Fibroblast of mammary gland (primary cell): ENCODE measurements around the gene LEFTY1.

Experiments
- DNase-seq: peaks from one replicate; pipeline ENCODE4 v3.0.0-alpha.2; 2010; ENCODE audit warnings: low read depth
- H3K4me3 ChIP-seq: 2 replicates; pipeline ENCODE4 v1.5.1; 2011; ENCODE audit warnings: low read depth, mild to moderate bottlenecking, low read length, moderate library complexity; ENCODE audit not compliant: control insufficient read depth
- CTCF ChIP-seq: conservative IDR thresholded peaks from 2 replicates; pipeline ENCODE4 v1.5.1; 2011; ENCODE audit warnings: low read depth, low read length, inconsistent platforms; ENCODE audit not compliant: control insufficient read depth, insufficient read depth

LEFTY1 gene

GRCh38 chr1:225845097-225845496, 43.8 kb downstream of the LEFTY1 start:
- no peak overlapping the region for H3K4me3 ChIP-seq
- no peak for DNase-seq
- no peak for TF ChIP-seq CTCF

DNA sequence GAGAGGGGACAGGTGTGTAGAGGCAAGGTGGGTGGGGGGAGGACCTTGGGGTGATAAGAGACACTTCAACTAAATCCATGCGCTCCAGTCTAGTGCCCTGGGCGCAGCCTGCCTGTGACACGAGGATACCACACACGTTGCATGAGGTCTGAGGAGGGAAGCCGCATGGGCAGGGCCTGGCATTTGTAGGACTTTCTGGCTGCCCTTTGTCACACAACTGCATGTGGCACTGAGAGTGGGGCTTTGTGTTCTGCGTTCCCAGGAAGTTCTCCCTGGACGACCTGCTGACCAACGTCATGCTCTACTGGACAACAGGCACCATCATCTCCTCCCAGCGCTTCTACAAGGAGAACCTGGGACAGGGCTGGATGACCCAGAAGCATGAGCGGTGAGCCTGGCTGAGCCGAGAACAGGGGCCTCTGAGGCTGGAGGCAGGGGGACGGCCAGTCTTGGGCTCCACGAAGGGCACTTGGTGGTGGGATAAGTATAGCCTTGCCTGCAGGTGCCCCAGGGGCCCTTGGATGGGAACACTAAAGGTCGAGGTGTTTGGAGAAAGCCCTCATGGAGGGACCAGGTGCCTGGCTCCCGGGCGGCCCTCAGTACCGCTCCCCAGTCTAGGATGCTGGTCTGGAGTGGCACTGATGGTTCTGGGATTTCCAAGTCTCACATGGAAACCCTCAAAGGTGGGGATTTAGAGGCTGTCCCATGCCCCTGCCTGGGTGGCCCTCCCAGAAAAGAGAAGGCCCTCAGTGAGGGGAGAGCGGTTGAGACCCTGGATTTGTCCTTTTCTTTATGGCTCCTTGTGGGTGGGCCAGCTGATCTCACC, 44.5 kb downstream of the LEFTY1 start:
- no peak overlapping the region for H3K4me3 ChIP-seq
- no peak for DNase-seq
- no peak for TF ChIP-seq CTCF

DNA sequence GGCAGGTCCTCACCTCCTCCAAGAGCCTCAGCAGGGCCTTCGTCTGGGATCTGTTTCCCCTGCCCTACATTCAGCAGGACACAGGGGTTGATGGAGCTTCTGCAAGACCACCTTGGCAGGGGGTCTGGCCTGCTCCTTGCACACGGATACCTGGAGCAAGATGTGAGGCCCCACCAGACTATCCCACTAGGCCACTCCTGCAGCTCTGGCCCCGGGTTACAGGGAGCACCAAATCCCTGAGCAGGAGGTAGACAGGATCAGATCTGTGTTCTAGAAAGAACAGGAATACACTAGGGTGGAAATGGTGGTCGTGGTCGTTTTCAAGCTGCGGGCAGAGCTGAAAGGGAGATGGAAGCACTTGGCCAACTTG, 45.5 kb downstream of the LEFTY1 start:
- DNase-seq: no peak
- TF ChIP-seq CTCF: no peak
- no peak overlapping the region for H3K4me3 ChIP-seq

DNA sequence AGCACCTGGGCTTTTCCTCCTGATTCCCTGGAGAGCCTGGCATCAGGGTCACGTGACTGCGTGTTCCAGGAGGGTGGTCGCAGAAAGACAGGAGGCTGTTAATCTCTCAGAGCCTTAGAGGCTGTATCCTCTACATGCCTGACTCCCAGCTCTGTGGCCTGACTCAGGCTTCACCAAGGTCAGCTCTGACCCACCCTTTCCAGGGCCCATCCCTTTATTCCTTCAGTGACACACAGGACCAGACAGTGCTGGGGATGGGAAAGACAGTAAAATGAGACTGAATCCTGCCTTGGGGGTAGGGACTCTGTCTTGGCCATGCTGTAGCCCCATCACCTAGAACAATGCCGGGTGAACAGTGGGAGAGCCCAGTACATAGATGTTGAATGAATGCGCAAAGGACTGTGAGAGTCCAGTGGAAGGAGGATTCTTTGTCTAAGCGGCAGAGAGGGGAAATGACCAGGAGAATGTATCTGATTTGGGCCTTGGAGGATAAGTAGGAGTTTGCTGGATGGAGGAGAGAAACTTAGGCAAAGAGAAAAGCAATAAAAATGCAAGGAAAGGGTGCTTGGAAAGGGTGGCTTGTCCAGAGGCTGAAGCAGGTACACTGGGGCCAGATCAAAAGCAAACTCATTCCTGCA, 46.0 kb downstream of the LEFTY1 start:
- no peak for TF ChIP-seq CTCF
- no peak for DNase-seq

DNA sequence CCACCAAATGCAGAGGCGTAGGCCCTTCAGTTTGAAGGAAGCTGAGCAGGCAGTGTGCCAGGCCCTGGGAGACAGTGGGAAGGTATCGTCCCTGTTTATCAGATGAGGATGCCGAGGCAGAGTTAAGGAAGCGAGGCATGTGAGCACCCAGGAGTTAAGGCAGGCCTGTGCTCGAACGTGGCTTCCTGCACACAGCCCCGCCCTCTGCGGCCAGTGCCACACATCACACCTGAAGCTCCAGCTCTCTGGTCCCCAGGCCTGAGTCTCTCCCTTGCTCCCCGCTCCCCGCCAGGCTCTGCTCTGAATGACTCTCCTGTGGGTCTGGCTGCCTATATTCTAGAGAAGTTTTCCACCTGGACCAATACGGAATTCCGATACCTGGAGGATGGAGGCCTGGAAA, 46.9 kb downstream of the LEFTY1 start:
- DNase-seq: no peak
- no peak for TF ChIP-seq CTCF
- H3K4me3 ChIP-seq: no peak overlapping the region

More for the DNA sequence above, 46.0 kb downstream of the LEFTY1 start:
- no peak overlapping the region for H3K4me3 ChIP-seq

DNA sequence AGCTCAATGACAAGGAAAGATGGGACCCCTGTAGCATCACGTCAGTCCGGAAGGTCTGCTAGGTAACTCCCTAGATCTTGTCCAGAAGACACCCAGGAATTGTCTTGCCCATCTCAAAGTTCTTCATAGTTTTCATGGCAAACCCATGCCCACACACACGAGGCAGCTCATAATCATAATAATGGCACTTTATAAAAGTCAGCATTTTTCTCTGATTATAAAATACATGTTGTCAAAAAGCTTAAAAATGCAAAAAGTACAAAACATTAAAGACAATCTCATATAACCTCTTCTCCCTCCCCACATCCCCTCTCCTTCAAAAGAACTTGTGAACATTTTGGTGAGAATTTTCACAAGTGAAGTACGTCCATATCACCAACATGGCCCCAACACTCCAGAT, 48.2 kb downstream of the LEFTY1 start:
- no peak for DNase-seq
- TF ChIP-seq CTCF: no peak
- no peak overlapping the region for H3K4me3 ChIP-seq
